ENCODE results near the gene PAPLN.

DNA sequence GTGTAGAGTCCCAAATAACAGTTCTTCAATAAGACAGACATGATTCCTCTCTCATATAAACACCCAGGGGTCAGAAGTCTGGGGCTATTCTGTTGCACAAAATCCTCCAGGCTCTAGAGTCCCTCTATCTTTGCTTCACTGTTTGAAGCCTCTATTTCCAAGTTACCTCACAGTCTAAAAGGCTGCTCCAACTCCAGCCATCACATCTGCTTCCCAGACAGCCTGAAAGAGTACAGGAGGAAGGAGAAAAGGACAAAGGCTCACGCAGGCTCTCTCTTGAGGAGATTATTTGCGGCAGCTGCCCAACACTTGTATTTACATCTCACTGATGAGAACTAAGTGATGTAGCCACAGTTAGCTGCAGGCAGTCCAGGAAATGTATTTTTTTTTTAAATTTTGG lies 6.4 kb downstream of the PAPLN start:
- TF ChIP-seq, protein P1, sequence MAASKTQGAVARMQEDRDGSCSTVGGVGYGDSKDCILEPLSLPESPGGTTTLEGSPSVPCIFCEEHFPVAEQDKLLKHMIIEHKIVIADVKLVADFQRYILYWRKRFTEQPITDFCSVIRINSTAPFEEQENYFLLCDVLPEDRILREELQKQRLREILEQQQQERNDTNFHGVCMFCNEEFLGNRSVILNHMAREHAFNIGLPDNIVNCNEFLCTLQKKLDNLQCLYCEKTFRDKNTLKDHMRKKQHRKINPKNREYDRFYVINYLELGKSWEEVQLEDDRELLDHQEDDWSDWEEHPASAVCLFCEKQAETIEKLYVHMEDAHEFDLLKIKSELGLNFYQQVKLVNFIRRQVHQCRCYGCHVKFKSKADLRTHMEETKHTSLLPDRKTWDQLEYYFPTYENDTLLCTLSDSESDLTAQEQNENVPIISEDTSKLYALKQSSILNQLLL (CRISPR knock-in tag; IDR thresholded peaks at IDR 0.05; ENCODE audit: borderline replicate concordance): no peak
- TF ChIP-seq, protein P2, sequence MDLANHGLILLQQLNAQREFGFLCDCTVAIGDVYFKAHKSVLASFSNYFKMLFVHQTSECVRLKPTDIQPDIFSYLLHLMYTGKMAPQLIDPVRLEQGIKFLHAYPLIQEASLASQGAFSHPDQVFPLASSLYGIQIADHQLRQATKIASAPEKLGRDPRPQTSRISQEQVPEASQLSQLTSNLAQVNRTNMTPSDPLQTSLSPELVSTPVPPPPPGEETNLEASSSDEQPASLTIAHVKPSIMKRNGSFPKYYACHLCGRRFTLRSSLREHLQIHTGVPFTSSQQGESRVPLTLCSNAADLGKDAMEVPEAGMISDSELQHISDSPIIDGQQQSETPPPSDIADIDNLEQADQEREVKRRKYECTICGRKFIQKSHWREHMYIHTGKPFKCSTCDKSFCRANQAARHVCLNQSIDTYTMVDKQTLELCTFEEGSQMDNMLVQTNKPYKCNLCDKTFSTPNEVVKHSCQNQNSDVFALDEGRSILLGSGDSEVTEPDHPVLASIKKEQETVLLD (IDR thresholded peaks at IDR 0.05): no peak
- TF ChIP-seq, protein P3, sequence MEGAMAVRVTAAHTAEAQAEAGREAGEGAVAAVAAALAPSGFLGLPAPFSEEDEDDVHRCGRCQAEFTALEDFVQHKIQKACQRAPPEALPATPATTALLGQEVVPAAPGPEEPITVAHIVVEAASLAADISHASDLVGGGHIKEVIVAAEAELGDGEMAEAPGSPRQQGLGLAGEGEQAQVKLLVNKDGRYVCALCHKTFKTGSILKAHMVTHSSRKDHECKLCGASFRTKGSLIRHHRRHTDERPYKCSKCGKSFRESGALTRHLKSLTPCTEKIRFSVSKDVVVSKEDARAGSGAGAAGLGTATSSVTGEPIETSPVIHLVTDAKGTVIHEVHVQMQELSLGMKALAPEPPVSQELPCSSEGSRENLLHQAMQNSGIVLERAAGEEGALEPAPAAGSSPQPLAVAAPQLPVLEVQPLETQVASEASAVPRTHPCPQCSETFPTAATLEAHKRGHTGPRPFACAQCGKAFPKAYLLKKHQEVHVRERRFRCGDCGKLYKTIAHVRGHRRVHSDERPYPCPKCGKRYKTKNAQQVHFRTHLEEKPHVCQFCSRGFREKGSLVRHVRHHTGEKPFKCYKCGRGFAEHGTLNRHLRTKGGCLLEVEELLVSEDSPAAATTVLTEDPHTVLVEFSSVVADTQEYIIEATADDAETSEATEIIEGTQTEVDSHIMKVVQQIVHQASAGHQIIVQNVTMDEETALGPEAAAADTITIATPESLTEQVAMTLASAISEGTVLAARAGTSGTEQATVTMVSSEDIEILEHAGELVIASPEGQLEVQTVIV (CRISPR knock-in tag; IDR thresholded peaks at IDR 0.05; ENCODE audit: borderline replicate concordance): no peak
- TF ChIP-seq ZNF263 (CRISPR knock-in tag; IDR thresholded peaks at IDR 0.05; ENCODE audit: borderline replicate concordance) (no peak), MYC (IDR thresholded peaks at IDR 0.05; ENCODE audit: low read depth, low read length) (no peak), MYC (CRISPR knock-in tag; IDR thresholded peaks at IDR 0.05; ENCODE audit: borderline replicate concordance, low read depth) (no peak), ZNF274 (IDR thresholded peaks at IDR 0.05; ENCODE audit: borderline replicate concordance, low read depth, low read length) (no peak), SMAD4 (CRISPR knock-in tag; conservative IDR thresholded peaks at IDR 0.05) (no peak), ZNF57 (CRISPR knock-in tag; IDR thresholded peaks at IDR 0.05) (no peak), KLF16 (IDR thresholded peaks at IDR 0.05) (no peak), TAF7 (tag; IDR thresholded peaks at IDR 0.05) (no peak)
- TF ChIP-seq, protein P4, sequence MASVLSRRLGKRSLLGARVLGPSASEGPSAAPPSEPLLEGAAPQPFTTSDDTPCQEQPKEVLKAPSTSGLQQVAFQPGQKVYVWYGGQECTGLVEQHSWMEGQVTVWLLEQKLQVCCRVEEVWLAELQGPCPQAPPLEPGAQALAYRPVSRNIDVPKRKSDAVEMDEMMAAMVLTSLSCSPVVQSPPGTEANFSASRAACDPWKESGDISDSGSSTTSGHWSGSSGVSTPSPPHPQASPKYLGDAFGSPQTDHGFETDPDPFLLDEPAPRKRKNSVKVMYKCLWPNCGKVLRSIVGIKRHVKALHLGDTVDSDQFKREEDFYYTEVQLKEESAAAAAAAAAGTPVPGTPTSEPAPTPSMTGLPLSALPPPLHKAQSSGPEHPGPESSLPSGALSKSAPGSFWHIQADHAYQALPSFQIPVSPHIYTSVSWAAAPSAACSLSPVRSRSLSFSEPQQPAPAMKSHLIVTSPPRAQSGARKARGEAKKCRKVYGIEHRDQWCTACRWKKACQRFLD (CRISPR knock-in tag; IDR thresholded peaks at IDR 0.05): no peak
- TF ChIP-seq, protein P5, sequence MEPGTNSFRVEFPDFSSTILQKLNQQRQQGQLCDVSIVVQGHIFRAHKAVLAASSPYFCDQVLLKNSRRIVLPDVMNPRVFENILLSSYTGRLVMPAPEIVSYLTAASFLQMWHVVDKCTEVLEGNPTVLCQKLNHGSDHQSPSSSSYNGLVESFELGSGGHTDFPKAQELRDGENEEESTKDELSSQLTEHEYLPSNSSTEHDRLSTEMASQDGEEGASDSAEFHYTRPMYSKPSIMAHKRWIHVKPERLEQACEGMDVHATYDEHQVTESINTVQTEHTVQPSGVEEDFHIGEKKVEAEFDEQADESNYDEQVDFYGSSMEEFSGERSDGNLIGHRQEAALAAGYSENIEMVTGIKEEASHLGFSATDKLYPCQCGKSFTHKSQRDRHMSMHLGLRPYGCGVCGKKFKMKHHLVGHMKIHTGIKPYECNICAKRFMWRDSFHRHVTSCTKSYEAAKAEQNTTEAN (CRISPR knock-in tag; IDR thresholded peaks at IDR 0.05): no peak
- TF ChIP-seq, protein P6, sequence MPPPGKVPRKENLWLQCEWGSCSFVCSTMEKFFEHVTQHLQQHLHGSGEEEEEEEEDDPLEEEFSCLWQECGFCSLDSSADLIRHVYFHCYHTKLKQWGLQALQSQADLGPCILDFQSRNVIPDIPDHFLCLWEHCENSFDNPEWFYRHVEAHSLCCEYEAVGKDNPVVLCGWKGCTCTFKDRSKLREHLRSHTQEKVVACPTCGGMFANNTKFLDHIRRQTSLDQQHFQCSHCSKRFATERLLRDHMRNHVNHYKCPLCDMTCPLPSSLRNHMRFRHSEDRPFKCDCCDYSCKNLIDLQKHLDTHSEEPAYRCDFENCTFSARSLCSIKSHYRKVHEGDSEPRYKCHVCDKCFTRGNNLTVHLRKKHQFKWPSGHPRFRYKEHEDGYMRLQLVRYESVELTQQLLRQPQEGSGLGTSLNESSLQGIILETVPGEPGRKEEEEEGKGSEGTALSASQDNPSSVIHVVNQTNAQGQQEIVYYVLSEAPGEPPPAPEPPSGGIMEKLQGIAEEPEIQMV (tag; conservative IDR thresholded peaks at IDR 0.05; ENCODE audit: low read depth): no peak
- TF ChIP-seq, protein P7, sequence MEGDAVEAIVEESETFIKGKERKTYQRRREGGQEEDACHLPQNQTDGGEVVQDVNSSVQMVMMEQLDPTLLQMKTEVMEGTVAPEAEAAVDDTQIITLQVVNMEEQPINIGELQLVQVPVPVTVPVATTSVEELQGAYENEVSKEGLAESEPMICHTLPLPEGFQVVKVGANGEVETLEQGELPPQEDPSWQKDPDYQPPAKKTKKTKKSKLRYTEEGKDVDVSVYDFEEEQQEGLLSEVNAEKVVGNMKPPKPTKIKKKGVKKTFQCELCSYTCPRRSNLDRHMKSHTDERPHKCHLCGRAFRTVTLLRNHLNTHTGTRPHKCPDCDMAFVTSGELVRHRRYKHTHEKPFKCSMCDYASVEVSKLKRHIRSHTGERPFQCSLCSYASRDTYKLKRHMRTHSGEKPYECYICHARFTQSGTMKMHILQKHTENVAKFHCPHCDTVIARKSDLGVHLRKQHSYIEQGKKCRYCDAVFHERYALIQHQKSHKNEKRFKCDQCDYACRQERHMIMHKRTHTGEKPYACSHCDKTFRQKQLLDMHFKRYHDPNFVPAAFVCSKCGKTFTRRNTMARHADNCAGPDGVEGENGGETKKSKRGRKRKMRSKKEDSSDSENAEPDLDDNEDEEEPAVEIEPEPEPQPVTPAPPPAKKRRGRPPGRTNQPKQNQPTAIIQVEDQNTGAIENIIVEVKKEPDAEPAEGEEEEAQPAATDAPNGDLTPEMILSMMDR (IDR thresholded peaks at IDR 0.05 in 2 of 3, conservative IDR thresholded peaks at IDR 0.05 in 1 of 3; ENCODE audit: insufficient read depth in 2 of 3, low read depth in 1 of 3, low read length in 3 of 3): no peak
